Measurements from ENCODE around the gene GFER. TPM values are rescaled to one million over a fixed set of nuclear protein-coding genes. Genes with fewer than 3 reads are reported as not detected.
A peak's percentile ranks its signal among the peaks of the same experiment; 100 is the strongest.

The GFER gene
- total and polyA plus RNA-seq, 9 of the 15 experiments (the other 6 are each of a cell fraction or from before 2014, with no cell fraction given): 4.3 to 53.7 (median 19.8) TPM

DNA sequence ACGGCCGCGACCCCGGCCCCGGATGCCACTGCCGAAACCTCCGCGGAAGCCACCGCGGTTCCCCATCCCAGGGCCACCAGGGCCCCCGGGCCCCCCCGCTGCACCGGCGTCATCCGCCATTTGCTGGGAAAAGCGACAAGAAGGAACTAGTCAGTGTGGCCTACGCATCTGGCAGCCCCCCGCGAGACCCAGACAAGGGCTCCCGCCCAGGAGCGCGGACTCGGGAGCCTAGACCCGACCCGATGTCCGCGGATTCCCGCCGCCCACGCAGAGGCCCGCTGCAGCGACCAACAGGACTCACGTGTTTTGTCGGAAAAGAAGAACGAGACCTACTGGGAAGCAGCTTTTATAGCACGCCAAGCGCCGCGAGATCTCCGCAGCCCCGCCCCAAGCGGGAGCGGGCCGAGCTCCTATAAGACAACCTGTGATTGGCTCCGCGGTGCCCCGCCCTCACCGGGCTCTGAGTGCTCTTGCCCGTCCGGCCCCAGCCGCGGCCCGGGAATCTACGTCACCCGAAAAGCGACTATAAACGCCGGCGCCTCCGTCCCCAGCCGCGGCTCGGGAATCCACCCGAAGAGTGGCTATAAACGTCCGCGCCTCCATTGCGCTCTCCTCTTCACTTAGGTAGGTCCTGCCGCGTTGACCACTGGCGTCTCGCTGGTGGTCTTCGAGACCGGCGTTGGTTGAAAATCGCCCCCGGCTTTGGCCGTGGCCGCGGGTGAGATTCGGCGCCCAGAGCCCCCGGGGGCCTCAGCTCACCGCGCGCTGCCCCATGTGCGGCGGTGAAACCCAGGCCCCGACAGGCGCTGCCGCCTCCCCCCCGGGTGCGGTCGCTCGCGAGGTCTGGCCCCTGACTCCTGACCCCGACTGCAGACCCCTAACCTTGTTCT is 19.2 kb upstream of the GFER start, which contains the start of gene RPS2 (continued):
- TF ChIP-seq FOXP4 (CRISPR knock-in tag; IDR thresholded peaks at IDR 0.05; ENCODE audit: borderline replicate concordance) (no peak; the same call in 1 of the 2 replicates), USF1 (CRISPR knock-in tag; IDR thresholded peaks at IDR 0.05) (no peak), ZNF57 (CRISPR knock-in tag; IDR thresholded peaks at IDR 0.05) (no peak), POLR2AphosphoS2 (IDR thresholded peaks at IDR 0.05; ENCODE audit: low read length) (peak; percentile 97), HNRNPUL1 (IDR thresholded peaks at IDR 0.05; ENCODE audit: low read length) (no peak), POLR3A (IDR thresholded peaks at IDR 0.05; ENCODE audit: borderline replicate concordance, extremely low read depth, insufficient read depth, insufficient read length) (no peak), ZNF3 (CRISPR knock-in tag; IDR thresholded peaks at IDR 0.05) (no peak), MEIS2 (IDR thresholded peaks at IDR 0.05; ENCODE audit: partially characterized antibody) (no peak), ILF3 (IDR thresholded peaks at IDR 0.05; ENCODE audit: borderline replicate concordance) (peak; percentile 75; the same call in 1 of the 2 replicates), HNRNPK (IDR thresholded peaks at IDR 0.05; ENCODE audit: low read depth, low read length, poor library complexity, severe bottlenecking) (no peak), HMG20B (CRISPR knock-in tag; IDR thresholded peaks at IDR 0.05) (no peak), ZC3H11A (IDR thresholded peaks at IDR 0.05; ENCODE audit: low read depth, low read length) (no peak), RFX7 (CRISPR knock-in tag; IDR thresholded peaks at IDR 0.05) (no peak; the same call in 1 of the 2 replicates), MTF1 (CRISPR knock-in tag; IDR thresholded peaks at IDR 0.05; ENCODE audit: borderline replicate concordance) (no peak), ATF1 (CRISPR knock-in tag; IDR thresholded peaks at IDR 0.05) (peak; percentile 88), ATF1 (tag; IDR thresholded peaks at IDR 0.05) (peak; percentile 98), C11orf30 (IDR thresholded peaks at IDR 0.05; ENCODE audit: low read depth) (peak; percentile 97), IRF9 (tag; IDR thresholded peaks at IDR 0.05) (no peak), TAF7 (tag; IDR thresholded peaks at IDR 0.05) (peak; percentile 99), PATZ1 (CRISPR knock-in tag; IDR thresholded peaks at IDR 0.05; ENCODE audit: borderline replicate concordance) (no peak)
- TF ChIP-seq, protein P1, sequence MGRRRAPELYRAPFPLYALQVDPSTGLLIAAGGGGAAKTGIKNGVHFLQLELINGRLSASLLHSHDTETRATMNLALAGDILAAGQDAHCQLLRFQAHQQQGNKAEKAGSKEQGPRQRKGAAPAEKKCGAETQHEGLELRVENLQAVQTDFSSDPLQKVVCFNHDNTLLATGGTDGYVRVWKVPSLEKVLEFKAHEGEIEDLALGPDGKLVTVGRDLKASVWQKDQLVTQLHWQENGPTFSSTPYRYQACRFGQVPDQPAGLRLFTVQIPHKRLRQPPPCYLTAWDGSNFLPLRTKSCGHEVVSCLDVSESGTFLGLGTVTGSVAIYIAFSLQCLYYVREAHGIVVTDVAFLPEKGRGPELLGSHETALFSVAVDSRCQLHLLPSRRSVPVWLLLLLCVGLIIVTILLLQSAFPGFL (CRISPR knock-in tag; IDR thresholded peaks at IDR 0.05): peak; percentile 83; the same call in 1 of the 2 replicates
